GM19239 (cell line): ENCODE measurements around the gene MIOX.
A peak's percentile ranks its signal among the peaks of the same experiment; 100 is the strongest.
"Not testable (repeated sequence)": the region's sequence is repeated elsewhere in the genome, so short reads cannot be mapped to it uniquely, and the experiment has no call there.

ENCODE experiments used
- DNase-seq: peaks from one replicate; pipeline ENCODE4 v3.0.0; 2011; ENCODE audit warnings: low spot score; ENCODE audit not compliant: insufficient read length
- FAIRE-seq: peaks from 2 replicates; lab custom pipeline; 2011; peaks lifted over from hg19 to GRCh38; lab: Jason Lieb, UNC

The MIOX gene

DNA sequence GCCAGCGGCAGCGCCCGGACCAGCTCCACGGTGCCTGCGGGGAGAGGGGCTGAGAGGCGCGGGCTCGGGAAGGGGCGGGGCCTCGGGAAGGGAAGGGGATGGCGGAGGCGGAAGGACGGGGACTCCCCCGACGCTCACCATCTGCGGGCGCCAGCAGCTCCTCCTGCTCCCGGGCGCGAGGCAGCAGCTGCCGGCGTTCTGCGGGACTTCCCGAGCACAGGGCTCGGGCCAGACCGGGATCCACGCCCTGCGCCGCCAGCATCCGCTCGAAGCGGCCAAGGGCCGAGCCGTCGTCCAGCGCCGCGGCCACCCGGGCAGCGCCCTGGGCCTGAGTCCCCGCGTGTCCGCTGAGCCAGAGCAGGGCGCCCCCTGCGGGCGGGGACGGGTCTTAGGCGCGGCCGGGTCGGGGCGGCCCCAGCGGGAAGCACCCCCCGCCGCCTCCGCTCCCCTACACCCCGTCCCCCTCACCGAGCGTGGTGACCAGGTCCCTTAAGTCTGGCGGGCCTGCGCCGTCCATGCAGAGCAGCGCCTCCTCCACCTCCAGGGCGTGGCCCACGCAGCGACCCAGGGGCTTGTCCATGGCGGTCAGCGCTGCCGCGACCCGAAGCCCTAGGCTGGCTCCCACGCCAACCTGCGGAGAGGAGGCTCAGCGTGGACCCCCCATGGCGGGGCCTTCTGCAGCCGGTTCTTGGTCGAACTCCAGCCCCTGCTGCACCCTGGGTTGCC, 39.6 kb downstream of the MIOX start:
- FAIRE-seq, result peak; percentile 47
- DNase-seq, result no peak

DNA sequence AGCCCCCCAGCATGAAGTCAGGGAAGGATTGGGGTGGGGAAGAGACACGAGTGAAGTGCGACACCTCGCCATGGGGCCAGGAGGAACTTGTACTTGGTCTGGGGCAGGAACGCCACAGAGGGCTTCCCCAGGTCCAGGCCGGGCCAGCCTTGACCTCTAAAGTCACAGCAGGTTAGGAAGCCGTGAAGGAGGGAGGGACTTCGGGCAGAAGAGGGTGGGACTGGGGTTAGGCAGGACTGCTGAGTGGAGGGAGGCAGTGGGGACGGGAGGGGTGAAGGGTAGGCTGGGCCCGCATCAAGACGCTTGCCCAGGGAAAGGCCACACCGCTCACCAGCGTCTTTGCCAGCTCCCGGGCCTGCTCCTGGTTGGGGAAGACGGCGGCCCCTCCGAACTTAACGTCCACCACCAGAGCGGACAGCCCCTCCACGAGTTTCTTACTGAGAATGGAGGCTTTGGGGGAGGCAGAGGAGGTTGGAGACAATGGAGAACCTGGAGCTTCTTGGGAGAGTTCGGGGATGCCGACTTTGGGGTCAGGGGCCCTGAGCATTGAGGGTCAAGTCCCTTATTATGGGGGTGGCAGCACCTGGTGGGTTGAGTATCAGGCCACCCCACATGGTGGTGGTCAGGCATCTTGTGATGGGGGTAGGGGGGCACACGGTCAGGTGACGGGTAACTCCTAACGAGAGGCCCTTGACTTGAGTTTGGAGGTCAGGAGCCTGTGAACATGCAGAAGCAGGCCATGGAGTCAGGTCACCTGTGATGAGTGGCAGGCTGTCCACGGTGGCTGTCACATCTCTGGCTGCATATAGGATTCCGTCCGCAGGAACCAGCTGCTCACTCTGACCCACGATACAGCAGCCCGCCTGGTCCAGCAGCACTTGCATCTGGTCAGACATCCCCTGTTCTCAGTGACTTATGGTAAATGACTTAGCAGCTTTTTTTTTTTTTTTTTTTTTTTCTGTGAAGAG, 40.5 kb downstream of the MIOX start:
- FAIRE-seq (peak; percentile 95), DNase-seq (no peak)

DNA sequence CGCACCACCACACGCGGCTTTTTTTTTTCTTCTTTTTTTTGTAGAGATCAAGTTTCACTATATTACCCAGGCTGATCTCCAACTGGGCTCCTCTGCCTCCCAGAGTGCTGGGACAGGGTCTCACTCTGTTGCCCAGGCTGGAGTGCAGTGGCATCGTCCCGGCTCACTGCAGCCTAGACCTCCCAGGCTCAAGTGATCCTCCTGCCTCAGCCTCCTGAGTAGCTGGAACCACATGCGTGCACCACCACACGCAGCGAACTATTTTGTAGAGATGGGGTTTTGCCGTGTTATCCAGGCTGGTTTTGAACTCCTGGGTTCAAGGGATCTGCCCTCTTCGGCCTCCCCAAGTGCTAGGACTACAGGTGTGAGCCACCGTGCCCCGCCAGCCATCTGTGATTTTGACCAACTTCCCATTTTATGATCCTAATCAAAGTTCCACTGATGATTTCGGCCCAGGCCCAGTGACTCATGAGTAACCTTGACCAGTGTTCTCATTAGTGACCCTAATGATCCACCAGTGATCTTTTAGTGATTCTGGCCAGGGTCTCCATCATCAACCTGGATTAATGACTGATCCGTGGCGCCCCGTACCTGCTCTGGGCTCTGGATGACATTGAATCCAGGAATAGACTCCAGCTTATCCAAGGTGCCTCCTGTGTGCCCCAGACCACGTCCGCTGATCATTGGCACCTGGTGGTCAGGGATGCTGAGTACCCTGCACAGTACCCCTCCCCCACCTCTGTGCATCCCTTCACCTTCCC, 41.4 kb downstream of the MIOX start:
- no peak for DNase-seq
- FAIRE-seq, result peak; percentile 21

- DNase-seq (no peak), FAIRE-seq (peak; percentile 86)
Observed at GRCh38 chr22:50528682-50529415, 42.2 kb downstream of the MIOX start.

DNA sequence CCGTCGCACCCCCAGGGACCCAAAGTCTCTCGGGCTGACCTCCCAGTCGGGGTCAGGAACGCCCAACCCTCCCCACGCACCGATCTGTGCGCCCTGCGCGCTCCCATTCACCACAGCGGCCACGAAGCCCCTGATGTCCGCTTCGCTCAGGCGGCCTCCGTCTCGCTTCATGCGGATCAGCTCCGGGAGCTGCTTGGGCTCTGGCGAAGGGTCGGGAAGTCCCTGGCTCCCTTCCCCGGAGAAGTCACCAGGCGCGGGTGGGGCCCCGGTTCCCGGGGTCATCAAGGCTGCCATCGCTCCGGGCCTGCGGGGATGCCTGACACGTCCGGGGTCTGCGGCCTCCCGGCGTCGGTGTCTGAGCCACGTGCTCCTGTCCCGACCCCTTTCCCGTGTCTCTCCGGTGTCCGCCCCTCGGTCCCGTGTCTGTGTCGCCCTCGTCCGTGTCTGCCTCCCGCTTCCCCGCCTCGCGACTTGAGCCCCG, 42.8 kb downstream of the MIOX start:
- FAIRE-seq (no peak), DNase-seq (no peak)

DNA sequence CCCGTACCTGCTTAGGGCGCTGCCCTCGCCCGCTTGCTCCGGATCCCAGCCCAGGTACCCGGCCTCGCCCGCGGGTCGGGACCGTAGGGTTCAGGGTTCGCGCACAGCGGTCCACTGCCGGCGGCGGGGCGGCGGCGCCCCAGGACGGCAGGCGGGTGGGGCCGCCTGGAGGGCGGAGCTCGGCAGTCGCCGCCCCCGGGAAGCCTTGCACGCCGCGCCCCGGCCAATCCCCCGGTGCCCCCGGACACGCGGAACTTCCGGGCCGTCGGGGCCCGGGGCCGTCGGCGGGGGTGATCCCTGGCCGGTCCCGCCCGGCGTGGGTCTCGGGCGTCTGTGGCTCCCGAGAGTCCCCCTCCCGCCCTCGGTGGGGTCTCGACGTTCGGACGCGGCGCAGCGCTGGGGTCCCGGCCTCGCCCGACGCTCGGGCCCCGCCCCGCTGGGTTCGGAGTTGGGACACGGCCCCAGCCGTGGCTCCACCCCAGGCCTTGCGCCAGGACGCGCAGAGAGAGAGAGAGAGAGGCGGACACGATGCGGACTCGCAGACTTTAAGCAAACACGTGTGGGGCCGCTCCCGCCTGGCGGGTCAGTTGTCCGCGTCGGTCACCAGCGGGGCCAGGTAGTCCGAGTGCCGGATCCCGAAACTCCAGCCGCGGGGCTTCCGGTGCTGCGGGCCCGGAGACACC, 43.4 kb downstream of the MIOX start, which contains the start of gene TYMP:
Gene TYMP, minus strand, starts transcription at position 116 of the 683 bp plus-strand sequence. CDS start 303 bp downstream, outside the sequence.
- DNase-seq, result no peak
- peak; percentile 73 for FAIRE-seq

- no peak for FAIRE-seq
- no peak for DNase-seq
Observed at GRCh38 chr22:50530580-50530876, 43.9 kb downstream of the MIOX start.

- DNase-seq (no peak), FAIRE-seq (peak; percentile 92)
Observed at GRCh38 chr22:50530877-50531545, 44.4 kb downstream of the MIOX start.

DNA sequence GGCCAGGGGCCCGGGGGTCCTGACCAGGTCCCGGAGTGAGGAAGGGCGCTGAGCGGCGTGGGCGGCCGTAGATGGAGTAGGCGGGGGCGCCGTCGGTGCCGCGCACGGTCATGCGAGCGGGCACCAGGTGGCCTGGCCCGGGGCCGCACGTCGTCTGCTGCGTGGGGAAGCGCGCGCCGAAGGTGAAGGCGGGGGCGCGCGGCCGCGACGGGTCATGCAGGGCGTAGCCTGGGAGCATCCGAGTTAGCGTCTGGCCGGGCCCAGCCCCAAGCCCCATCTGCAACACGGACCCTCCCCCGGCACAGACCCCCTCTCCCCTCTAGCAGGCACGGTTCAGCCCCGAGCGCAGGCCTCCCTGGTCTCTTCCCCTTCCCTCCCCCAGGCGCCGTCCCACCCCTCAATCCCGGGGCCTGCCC, 44.9 kb downstream of the MIOX start:
- no peak for DNase-seq
- FAIRE-seq, result peak; percentile 88

DNA sequence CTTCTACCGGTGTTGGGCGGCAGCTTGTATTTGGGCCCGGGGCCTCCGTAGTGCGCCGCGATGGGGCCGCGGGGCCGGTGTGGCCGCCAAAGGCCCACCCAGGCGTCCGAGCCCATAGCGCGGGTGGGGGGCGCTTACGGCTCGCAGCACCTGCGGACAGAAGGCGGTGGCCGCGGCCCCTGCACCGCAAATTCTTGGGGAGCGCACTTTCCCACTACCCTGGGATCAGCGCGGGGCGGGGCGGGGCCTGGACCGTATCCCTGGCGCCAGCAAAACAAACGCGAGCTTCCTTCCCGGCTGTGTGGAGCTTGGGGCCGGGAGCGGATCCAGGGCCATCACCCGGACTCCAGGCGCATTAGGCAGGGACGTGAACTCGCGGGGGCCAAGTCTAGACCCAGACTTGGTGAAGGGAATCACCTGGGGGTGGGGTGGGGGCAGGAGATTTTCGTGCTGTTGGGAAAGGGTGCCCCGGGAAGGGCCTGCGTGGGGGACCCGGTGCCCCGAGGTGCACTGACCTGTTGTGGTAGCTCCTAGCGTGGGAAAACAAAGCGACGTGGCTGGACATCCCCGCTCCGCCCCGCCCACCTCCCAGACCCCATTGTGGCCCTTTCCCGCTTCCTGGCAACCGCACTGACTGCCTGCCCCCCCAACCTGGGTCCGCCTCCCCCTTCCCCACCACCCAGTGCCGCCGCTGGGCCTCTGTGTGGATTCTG, 45.5 kb downstream of the MIOX start:
- DNase-seq (no peak), FAIRE-seq (peak; percentile 54)

DNA sequence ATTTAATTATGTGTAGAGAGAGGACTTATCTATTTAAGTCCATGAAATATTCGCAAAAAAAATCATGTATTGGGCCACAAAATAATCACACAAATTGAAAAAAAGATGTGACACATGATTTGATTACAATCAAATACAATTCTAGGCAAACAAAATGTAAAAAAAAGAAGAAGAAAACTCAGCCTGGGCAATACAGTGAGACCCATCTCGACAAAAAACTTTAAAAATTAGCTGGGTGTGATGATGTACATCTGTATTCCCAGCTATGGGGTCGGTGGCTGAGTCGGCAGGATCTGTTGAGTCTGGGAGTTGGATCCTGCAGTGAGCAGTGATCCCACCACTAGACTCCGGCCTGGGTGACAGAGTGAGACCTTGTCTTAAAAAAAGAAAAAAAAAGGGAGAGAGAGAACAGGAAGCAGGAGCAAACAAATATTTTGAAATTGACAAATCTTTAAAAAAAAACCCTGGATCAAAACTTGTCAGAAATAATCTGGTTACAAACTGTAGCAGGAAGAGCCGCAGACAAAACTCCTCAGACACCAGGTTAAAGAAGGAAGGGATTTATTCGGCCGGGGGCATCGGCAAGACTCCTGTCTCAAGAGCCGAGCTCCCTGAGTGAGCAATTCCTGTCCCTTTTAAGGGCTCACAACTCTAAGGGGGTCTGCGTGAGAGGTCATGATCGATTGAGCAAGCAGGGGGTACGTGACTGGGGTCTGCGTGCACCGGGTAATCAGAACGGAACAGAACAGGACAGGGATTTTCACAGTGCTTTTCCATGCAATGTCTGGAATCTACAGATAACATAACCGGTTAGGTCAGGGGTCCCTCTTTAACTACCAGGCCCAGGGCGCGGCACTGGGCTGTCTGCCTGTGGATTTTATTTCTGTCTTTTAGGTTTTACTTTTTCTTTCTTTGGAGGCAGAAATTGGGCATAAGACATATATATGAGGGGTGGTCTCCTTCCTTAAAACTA, 46.5 kb downstream of the MIOX start:
- no peak for DNase-seq
- FAIRE-seq, result peak; percentile 78

DNA sequence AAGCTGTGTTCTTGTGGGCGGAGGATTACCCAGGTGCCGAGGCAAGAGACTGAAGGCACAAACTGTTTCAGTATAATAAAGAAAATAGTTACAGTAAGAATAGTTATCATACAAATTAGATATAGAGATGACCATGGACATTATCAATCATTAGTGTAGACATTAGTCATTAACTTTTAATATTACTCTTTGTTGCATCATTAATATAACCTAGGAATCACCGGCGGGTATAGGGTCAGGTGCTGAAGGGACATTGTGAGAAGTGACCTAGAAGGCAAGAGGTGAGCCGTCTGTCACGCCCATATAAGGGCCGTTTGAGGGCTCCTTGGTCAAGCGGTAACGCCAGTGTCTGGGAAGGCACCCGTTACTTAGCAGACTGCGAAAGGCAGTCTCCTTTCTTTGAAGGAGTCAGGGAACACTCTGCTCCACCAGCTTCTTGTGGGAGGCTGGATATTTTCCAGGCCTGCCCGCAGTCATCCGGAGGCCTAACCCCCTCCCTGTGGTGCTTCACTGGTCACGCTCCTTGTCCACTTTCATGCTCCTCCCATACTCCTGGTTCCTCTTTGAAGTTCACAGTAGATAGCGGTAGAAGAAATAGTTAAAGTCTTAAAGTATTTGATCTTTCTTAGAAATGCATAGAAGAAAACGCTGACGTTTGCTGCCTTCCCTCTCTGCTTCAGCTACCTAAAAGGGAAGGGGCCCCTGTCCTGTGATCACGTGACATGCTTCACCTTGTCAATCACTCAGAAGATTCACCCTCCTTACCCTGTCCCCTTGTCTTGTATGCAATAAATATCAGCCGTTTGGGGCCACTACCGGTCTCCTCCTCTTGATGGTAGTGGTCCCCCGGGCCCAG, 47.4 kb downstream of the MIOX start:
- DNase-seq, result not testable (repeated sequence)
- FAIRE-seq, result peak; percentile 93

DNA sequence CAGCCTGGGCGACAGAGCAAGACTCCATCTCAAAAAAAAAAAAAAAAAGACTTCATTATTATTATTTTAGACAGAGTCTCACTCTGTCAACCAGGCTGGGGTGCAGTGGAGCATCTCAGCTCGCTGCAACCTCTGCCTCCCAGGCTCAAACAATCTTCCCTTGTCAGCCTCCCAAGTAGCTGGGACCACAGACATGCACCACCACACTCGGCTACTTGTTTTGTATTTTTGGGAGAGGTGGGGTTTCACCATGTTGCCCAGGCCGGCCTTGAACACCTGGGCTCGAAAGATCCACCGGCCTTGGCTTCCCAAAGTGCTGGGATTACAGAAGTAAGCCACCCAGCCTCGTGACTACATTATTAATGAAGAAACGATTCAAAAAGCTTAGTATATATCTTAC, 48.5 kb downstream of the MIOX start:
- FAIRE-seq (peak; percentile 39), DNase-seq (no peak)

DNA sequence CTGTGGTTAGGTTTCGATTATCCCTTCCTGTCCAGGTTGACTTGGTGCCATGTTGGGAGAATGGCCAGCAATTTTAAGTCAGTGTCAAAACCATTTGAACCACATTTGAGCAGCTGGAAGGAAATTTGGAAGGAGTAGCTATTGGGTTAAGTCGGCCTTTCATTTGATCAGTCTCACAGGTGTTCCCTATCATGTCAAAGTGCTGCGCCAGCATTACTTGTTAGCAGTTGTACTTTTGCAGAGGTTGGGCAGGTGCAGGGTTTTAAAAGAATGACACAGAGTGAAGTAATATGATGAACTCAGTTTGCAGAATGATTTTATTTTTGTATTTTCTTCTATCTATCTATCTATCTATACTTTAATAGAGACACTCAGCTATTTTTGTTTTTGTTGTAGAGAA, 49.6 kb downstream of the MIOX start:
- DNase-seq (no peak), FAIRE-seq (no peak)

DNA sequence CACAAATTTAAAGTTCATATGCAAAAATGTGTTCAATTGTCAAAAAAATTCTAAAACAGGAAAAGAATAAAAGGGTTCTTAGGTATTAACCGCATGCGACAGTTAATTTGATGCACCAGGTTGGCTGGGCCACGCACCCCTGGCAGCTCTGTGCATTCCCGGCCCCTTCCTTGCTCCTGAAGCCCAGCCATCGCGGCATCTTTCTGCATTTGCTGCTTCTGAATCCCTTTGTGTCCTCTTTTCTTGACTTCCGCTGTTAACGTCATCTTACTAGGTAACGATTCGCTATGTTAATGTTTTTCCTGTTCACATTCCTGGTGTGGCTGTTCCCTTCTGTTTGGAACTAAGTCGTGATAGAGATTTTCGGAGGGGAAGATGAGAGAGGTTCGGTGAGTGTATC, 51.1 kb downstream of the MIOX start:
- DNase-seq (no peak), FAIRE-seq (no peak)
